VCaP (cell line): Measurements from ENCODE around the gene SEC14L6.
"Not testable (repeated sequence)": the region's sequence is repeated elsewhere in the genome, so short reads cannot be mapped to it uniquely, and the experiment has no call there.

ENCODE experiments used
- H3K27ac ChIP-seq: fragments of 450-650 bp; 2 replicates; pipeline ENCODE4 v1.5.1; 2017
- CTCF ChIP-seq: fragments of 450-650 bp; conservative IDR thresholded peaks from 2 replicates; pipeline ENCODE4 v1.5.1; 2017; ENCODE audit warnings: mild to moderate bottlenecking, moderate library complexity

The SEC14L6 gene

GRCh38 chr22:30555282-30556210 is 9.0 kb upstream of the SEC14L6 start:
- TF ChIP-seq CTCF, result no peak
- no peak overlapping the region for H3K27ac ChIP-seq

GRCh38 chr22:30553971-30554370 is 7.4 kb upstream of the SEC14L6 start:
- TF ChIP-seq CTCF, result no peak

GRCh38 chr22:30552719-30553118 is 6.2 kb upstream of the SEC14L6 start:
- no peak for TF ChIP-seq CTCF
- no peak overlapping the region for H3K27ac ChIP-seq

More at GRCh38 chr22:30553971-30554370, 7.4 kb upstream of the SEC14L6 start:
- no peak overlapping the region for H3K27ac ChIP-seq

- H3K27ac ChIP-seq, result not testable (repeated sequence)
Observed at GRCh38 chr22:30551813-30552212, 5.3 kb upstream of the SEC14L6 start.

- no peak for TF ChIP-seq CTCF
Observed at GRCh38 chr22:30547188-30547587, 647 bp upstream of the SEC14L6 start.

GRCh38 chr22:30542811-30543188 is 3.7 kb downstream of the SEC14L6 start:
- no peak for TF ChIP-seq CTCF

More at GRCh38 chr22:30547188-30547587, 647 bp upstream of the SEC14L6 start:
- H3K27ac ChIP-seq, result no peak overlapping the region

GRCh38 chr22:30541961-30542810 is 4.4 kb downstream of the SEC14L6 start:
- TF ChIP-seq CTCF, result peak; percentile 17; the same call in 1 of the 2 replicates
- H3K27ac ChIP-seq, result peak overlapping the region; percentile 49; the same call in 1 of the 2 replicates

More at GRCh38 chr22:30542811-30543188, 3.7 kb downstream of the SEC14L6 start:
- H3K27ac ChIP-seq, result peak overlapping the region; percentile 49; the same call in 1 of the 2 replicates

GRCh38 chr22:30541511-30541910 is 5.0 kb downstream of the SEC14L6 start:
- H3K27ac ChIP-seq, result peak overlapping the region; percentile 49; the same call in 1 of the 2 replicates
